Measurements from ENCODE around the gene FMN1. TPM values are rescaled to one million over a fixed set of nuclear protein-coding genes. Genes with fewer than 3 reads are reported as not detected.

The FMN1 gene
- total RNA-seq, 1 donor from 2014 or later = 0.02 TPM

DNA sequence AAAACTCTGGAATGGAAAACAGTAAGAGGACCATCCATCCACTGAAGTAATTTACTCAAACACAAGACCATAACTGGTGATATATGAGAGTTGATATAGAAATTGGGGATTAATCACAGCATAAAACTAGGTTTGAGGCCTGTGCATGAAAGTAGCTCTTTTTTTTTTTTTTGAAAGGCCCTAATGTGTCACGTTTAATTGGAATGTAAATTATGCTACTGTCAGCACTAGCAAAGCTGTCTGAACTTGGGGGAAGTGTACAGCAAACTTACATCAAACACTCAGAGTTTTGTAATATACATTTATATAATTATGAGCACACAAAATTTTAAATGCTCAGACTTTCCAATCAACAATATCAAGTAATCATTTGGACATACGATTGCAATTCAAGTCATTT lies 322.6 kb downstream of the FMN1 start:
- H3K9me3 Mint-ChIP-seq = no peaks in the 10 kb centered on the region
- H3K4me1 Mint-ChIP-seq = no peaks in the 10 kb centered on the region
- H3K27me3 Mint-ChIP-seq = peaks cover 1% of the 10 kb centered on the region
- DNase-seq = no peak
- H3K4me3 Mint-ChIP-seq = no peak overlapping the region
- no peak overlapping the region for H3K27ac Mint-ChIP-seq
- intact Hi-C loops (cut with micrococcal nuclease) = no loop called here
- H3K36me3 Mint-ChIP-seq (ENCODE audit: low read depth) = no peaks in the 10 kb centered on the region

DNA sequence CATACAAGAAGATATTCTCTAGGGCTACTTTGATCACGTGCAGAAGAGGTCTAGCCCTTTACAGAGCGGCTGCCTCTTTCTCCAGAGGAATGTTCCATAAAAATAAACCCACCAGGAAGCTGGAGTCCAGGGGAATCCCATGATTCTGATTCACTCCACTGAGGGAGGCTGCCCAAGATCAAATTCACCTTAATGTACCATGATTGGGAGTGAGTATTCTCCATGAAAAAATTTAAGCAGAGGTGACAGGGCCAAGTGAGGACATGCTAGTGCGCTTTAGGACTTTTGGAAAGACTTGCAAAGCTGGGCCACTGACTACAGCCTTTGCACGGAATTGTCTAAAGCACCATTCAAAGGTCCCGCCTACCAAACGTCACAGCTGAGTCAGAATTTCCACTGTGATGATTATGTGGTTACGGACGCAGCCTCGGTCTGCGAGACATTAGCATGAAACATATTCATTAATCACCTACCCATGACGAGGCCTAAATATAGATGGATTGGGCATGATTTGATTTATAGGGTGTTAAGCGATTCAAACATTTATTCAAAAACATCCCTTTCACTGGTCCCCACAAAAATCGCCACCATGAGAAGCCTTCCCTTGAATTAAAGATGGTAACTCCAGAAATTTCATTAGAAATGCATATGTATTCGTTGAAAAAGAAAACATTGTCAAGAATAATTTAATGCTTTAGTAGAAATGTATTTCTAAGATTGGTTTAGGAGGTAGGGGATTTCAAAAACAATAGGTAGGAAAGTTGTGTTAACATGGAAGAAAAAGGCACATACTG lies 324.1 kb downstream of the FMN1 start:
- Mint-ChIP-seq H3K27ac (no peak overlapping the region), H3K4me1 (no peaks in the 10 kb centered on the region), H3K36me3 (ENCODE audit: low read depth) (no peaks in the 10 kb centered on the region), H3K4me3 (no peak overlapping the region), H3K9me3 (no peaks in the 10 kb centered on the region), H3K27me3 (peaks cover 5% of the 10 kb centered on the region)
- intact Hi-C loops (cut with micrococcal nuclease) = no loop called here
- DNase-seq = no peak

DNA sequence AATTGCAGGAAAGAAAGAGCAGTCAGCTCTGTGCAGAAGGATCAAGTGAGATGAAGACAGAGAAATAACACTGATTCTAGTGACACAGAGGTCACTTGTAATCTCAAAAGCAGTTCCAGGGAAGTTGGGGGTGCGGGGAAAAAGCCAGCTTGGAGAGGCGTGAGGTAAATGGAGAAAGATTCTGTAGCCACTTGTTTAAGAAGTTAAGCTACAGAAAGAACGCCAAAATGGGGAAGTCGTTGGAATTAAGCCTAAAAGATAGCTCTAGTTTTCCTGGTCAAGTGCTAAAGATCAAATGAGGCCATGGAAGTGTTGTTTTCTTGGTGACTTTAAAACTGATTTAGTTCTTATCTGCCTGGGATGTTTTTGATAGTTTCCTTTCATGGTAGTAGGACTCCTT lies 324.7 kb downstream of the FMN1 start:
- no peak overlapping the region for H3K4me3 Mint-ChIP-seq
- H3K4me1 Mint-ChIP-seq = no peaks in the 10 kb centered on the region
- no peak overlapping the region for H3K27ac Mint-ChIP-seq

DNA sequence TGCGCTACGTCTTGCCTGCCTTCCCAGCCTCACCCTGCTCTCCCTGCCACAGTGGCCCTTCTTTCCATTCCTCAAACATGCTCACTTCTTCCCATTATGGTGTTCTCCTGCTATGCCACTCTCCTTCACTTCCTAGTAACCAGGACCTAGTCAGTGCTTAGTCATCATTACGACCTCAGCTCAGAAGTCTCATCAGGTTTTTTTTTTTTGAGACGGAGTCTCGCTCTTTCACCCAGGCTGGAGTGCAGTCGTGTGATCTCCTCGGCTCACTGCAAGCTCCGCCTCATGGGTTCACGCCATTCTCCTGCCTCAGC lies 327.2 kb downstream of the FMN1 start:
- Mint-ChIP-seq H3K27me3 (peaks cover 10% of the 10 kb centered on the region), H3K27ac (no peak overlapping the region), H3K36me3 (ENCODE audit: low read depth) (no peaks in the 10 kb centered on the region), H3K4me3 (no peak overlapping the region), H3K9me3 (no peaks in the 10 kb centered on the region), H3K4me1 (no peaks in the 10 kb centered on the region)
- intact Hi-C loops (cut with micrococcal nuclease) = no loop called here
- DNase-seq = no peak

More for the DNA sequence above, 324.7 kb downstream of the FMN1 start:
- no peaks in the 10 kb centered on the region for H3K36me3 Mint-ChIP-seq (ENCODE audit: low read depth)
- no peaks in the 10 kb centered on the region for H3K9me3 Mint-ChIP-seq
- H3K27me3 Mint-ChIP-seq = peaks cover 7% of the 10 kb centered on the region
- DNase-seq = no peak
- intact Hi-C loops (cut with micrococcal nuclease) = no loop called here

DNA sequence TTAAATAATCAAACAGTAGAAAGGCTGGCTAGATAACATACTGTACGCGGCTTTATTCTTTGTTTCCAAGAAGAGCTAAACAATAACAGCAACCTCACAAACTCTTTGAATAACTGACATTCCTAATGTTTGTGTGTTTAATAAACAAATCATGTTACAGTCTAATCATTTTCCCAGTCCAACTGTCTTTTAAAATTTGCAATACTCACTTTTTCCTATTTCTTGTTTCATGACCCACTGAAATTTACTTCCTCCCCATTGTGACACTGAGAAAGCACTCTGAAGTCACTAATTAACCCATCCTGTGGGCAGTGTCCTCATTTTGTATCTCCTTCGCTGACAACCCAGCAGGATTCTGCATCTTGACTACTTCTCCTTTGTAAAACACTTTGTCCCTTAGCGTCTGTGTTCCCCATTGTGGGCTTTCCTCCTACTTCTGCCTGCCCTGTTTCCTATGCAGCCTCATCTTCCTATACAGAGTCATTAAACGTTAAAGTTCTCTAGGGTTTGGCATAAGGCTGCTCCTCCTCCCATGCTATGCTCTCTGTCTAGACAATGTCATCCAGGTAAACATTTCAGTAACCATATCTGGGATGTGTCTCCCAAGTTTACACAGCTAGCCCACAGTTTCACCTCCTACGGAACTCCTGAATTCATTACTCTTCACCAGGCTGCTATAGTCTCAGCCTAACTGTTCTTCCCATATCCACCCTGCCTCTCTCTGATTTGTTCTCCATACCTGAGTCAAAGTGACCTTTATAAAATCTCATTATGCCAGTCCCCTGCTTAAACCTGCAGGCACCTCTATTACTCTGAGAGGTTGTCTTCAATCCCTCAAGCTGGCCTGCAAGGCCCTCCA lies 327.8 kb downstream of the FMN1 start:
- Mint-ChIP-seq H3K4me1 (peaks cover 2% of the 10 kb centered on the region), H3K4me3 (no peak overlapping the region), H3K36me3 (ENCODE audit: low read depth) (no peaks in the 10 kb centered on the region), H3K9me3 (no peaks in the 10 kb centered on the region), H3K27ac (no peak overlapping the region), H3K27me3 (peaks cover 10% of the 10 kb centered on the region)
- DNase-seq = no peak
- intact Hi-C loops (cut with micrococcal nuclease) = no loop called here

DNA sequence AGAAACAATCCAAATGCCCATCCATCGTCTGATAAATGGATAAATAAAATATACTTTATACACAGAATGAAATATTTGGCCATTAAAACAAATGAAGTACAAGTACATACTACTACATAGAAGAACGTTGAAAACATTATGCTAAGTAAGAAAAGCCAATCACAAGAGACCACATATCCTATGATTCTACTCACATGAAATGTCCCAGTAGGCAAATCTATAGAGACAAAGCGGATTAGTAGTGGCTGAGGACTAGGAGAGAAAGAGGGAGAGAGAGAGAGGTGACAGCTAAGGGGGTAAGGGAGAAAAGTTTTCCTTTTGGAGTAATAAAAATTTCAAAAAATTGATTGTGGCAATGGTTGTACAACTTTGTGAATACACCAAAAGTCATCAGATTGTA lies 329.7 kb downstream of the FMN1 start:
- no peaks in the 10 kb centered on the region for H3K9me3 Mint-ChIP-seq
- H3K36me3 Mint-ChIP-seq (ENCODE audit: low read depth) = no peaks in the 10 kb centered on the region
- peaks cover 2% of the 10 kb centered on the region for H3K4me1 Mint-ChIP-seq

DNA sequence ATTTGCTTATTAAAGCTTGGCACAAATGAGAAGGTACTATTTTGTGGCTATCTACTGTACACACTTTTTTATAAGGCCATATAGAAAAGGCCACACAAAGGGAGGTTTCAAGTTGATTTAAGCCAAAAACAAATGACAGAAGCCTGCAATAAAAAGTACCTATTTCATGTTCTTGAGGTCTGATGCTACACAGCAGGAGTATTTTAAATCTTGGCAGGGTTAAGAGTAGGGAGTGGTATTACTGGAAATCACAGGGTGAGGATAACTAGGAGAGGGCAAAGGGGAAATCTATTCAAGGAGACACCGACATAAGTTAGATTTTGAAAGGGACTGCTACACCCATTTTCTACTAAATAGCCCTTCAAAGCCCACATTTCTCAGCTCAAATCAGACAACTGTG lies 330.5 kb downstream of the FMN1 start:
- peaks cover 10% of the 10 kb centered on the region for H3K27me3 Mint-ChIP-seq
- no peak overlapping the region for H3K4me3 Mint-ChIP-seq
- DNase-seq = no peak
- no peaks in the 10 kb centered on the region for H3K9me3 Mint-ChIP-seq
- intact Hi-C loops (cut with micrococcal nuclease) = no loop called here
- no peak overlapping the region for H3K27ac Mint-ChIP-seq
- peaks cover 2% of the 10 kb centered on the region for H3K4me1 Mint-ChIP-seq
- no peaks in the 10 kb centered on the region for H3K36me3 Mint-ChIP-seq (ENCODE audit: low read depth)

More for the DNA sequence above, 329.7 kb downstream of the FMN1 start:
- intact Hi-C loops (cut with micrococcal nuclease) = no loop called here
- Mint-ChIP-seq H3K27me3 (peaks cover 10% of the 10 kb centered on the region), H3K4me3 (no peak overlapping the region), H3K27ac (no peak overlapping the region)
- DNase-seq = no peak

DNA sequence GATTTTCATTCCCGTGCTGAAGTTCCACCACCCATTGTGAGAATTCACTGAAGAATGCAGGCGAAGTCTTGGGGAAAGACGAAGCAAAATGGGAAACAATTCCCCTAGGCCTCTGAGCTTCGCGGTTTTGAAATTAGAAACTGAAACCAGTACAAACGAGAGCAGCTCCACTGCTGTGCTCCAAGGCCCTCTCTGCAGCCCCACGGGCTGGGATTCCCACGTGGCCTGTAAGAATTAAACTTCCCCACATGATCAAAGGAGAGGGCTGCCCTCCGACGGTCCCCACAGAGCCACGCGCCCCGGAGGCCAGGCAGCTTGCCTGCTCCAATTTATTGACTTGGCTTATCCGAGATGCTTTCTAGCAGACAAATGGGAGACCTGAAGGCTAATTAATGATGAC lies 332.8 kb downstream of the FMN1 start:
- Mint-ChIP-seq H3K36me3 (ENCODE audit: low read depth) (no peaks in the 10 kb centered on the region), H3K27ac (no peak overlapping the region), H3K4me1 (peaks cover 2% of the 10 kb centered on the region), H3K27me3 (peaks cover 11% of the 10 kb centered on the region), H3K9me3 (no peaks in the 10 kb centered on the region), H3K4me3 (no peak overlapping the region)
- intact Hi-C loops (cut with micrococcal nuclease) = no loop called here
- no peak for DNase-seq

DNA sequence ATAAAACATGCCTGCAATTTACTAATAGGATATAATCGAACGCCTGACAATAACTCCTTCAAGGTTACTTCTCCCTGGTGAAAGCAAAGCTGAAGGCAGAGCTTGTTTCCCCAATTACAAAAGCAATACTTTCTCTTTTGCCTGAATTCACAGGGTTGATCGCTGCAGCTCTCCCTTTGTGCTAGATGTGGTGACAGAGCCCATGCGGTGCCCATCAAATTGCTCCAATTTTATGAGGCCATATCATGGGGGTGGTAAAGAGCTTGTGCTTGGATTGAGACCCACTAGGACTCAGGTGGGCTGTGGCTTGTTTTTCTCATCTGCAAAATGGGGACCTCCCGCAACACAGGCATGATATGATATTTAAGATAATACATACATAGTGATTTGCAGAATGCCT lies 333.3 kb downstream of the FMN1 start:
- DNase-seq = no peak
- H3K9me3 Mint-ChIP-seq = no peaks in the 10 kb centered on the region
- H3K27me3 Mint-ChIP-seq = peaks cover 8% of the 10 kb centered on the region
- intact Hi-C loops (cut with micrococcal nuclease) = no loop called here
- no peak overlapping the region for H3K4me3 Mint-ChIP-seq
- H3K27ac Mint-ChIP-seq = no peak overlapping the region
- H3K36me3 Mint-ChIP-seq (ENCODE audit: low read depth) = no peaks in the 10 kb centered on the region
- H3K4me1 Mint-ChIP-seq = peaks cover 2% of the 10 kb centered on the region

DNA sequence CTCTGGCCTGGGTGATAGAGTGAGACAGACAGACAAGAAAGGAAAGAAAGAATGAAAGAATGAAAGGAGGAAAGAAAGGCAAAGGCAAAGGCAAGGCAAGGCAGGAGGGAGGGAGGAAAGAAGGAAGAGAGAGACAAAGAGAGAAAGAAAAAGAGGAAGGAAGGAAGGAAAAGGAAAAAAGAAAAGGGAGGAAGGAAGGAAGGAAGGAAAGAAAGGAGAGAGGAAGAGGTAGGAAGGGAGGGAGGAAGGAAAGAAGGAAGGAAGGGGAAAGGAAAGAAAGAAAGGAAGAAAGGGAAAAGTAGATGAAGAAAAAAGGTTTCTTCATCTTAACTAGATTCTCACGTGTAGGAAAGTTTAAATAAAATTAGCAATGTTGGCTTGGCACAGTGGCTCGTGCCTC lies 334.5 kb downstream of the FMN1 start:
- Mint-ChIP-seq H3K4me1 (peaks cover 2% of the 10 kb centered on the region), H3K27ac (no peak overlapping the region), H3K27me3 (peaks cover 8% of the 10 kb centered on the region), H3K36me3 (ENCODE audit: low read depth) (no peaks in the 10 kb centered on the region), H3K4me3 (no peak overlapping the region), H3K9me3 (no peaks in the 10 kb centered on the region)
- no peak for DNase-seq
- intact Hi-C loops (cut with micrococcal nuclease) = no loop called here

DNA sequence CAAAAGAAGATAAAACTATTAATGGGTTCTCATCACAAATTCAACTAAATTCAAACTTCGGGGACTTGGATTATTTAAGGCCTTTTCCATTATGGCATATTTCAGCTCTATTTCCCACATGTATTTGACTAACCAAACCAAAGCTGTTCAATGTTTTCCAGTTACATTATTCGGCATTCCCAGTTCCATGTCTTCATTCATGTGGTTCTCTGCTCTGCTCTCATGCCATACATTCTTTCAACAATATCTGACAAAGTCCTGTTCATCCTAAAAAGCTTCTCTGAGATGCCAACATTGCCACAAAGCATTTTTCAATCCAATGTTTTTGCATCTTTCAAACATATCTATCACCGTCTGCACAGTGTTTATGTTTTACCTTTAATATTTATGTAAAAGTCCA lies 335.3 kb downstream of the FMN1 start:
- DNase-seq = no peak
- H3K4me3 Mint-ChIP-seq = no peak overlapping the region
- intact Hi-C loops (cut with micrococcal nuclease) = no loop called here
- H3K4me1 Mint-ChIP-seq = peaks cover 2% of the 10 kb centered on the region
- peaks cover 5% of the 10 kb centered on the region for H3K27me3 Mint-ChIP-seq
- no peak overlapping the region for H3K27ac Mint-ChIP-seq
- no peaks in the 10 kb centered on the region for H3K36me3 Mint-ChIP-seq (ENCODE audit: low read depth)
- no peaks in the 10 kb centered on the region for H3K9me3 Mint-ChIP-seq

DNA sequence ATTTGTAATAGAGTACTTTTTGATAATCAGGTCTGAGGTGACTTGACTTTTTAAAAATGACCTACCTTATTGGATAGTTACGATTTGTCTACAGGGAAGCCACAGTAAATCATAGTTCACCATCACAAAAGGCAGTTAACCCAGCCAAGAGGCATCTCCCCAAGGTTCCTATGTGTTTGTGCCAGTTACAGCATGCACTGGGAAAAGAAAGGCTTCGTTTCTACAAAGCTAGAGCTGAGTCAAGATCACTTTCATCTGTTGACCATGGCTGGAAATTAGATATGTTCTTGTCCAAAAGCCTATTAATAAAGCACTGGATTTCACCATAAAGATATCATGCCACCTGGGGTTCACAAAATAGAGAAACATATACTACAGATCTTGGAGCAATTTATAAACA lies 336.8 kb downstream of the FMN1 start:
- Mint-ChIP-seq H3K27ac (no peak overlapping the region), H3K9me3 (no peaks in the 10 kb centered on the region), H3K4me1 (peaks cover 2% of the 10 kb centered on the region), H3K36me3 (ENCODE audit: low read depth) (no peaks in the 10 kb centered on the region), H3K4me3 (no peak overlapping the region), H3K27me3 (peaks cover 3% of the 10 kb centered on the region)
- no peak for DNase-seq
- intact Hi-C loops (cut with micrococcal nuclease) = no loop called here

DNA sequence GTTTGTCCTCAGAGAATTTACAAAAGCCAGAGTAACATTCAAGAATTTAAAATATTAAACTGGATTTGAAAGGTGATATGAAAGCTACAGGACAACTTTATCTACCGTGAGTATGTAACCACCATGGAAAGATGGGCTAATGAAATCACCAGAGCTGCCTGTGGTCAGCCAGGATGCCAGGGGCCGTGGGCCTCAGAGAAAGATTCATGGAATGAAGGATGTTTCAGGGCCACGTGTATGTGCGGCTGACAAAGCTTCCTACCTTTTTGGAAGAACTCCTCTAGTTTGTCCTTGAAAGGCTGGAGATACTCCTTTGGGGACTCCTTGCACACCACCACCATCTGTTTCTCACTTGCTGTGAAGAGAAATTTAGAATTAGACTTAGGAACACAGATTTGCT lies 337.8 kb downstream of the FMN1 start:
- intact Hi-C loops (cut with micrococcal nuclease) = no loop called here
- peaks cover 3% of the 10 kb centered on the region for H3K27me3 Mint-ChIP-seq
- H3K4me3 Mint-ChIP-seq = no peak overlapping the region
- no peak overlapping the region for H3K27ac Mint-ChIP-seq
- no peaks in the 10 kb centered on the region for H3K36me3 Mint-ChIP-seq (ENCODE audit: low read depth)
- H3K9me3 Mint-ChIP-seq = no peaks in the 10 kb centered on the region
- H3K4me1 Mint-ChIP-seq = no peaks in the 10 kb centered on the region
- no peak for DNase-seq

DNA sequence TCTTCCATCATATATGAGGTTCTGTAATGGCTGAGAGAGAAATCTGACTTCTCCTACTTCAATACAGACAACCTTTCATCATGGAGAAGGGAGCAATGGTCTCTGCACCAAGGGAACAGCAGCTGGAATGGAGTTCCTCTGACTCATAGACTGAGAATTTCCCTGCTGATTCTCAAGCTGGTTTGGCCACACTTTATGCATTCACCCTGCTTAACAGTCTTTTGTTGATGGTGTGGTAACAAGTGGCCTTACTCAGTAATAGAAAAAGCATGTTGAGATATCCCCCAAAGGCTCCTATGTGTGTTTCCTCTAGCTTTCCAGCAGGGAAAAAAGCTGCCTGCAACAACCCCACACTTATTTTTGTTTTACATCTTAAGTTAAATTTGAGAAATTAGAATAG lies 338.6 kb downstream of the FMN1 start:
- intact Hi-C loops (cut with micrococcal nuclease) = no loop called here
- DNase-seq = no peak
- Mint-ChIP-seq H3K36me3 (ENCODE audit: low read depth) (no peaks in the 10 kb centered on the region), H3K4me1 (no peaks in the 10 kb centered on the region), H3K27ac (no peak overlapping the region), H3K9me3 (no peaks in the 10 kb centered on the region), H3K27me3 (peaks cover 3% of the 10 kb centered on the region), H3K4me3 (no peak overlapping the region)

All from activated CD4-positive, alpha-beta T cell treated with anti-CD3 and anti-CD28 coated beads, Interleukin-2, amount 10 ng/mL, durations not matched to agents 24 days and 14 days (primary cell).